HCT116 (cell line): ENCODE results near the gene ZNF558. TPM values are rescaled to one million over a fixed set of nuclear protein-coding genes. Genes with fewer than 3 reads are reported as not detected.

Experiments used
- ATAC-seq: fragments of 200-7000 bp; cut with Tn5 transposase; 2 replicates; pipeline ENCODE4 v1.9.1; 2020; ENCODE audit warnings: mild to moderate bottlenecking, moderate library complexity
- BruUV-seq: library from RNA; stranded (reverse); fragments of 400-500 nt; replicated peaks from 2 replicates; lab custom pipeline; 2021; lab: Mats Ljungman, UMichigan
- CTCF ChIA-PET: fragments of 300-600 bp; sonication (Branson Sonifier 250); formaldehyde crosslinking; loops from one replicate; lab custom pipeline; 2021; ENCODE audit warnings: antibody characterized with exemption; lab: Charles Lee
- POLR2A ChIA-PET: fragments of 300-600, 350-600 bp; sonication (Branson Sonifier 250); formaldehyde crosslinking; loops from one replicate; lab custom pipeline; 2021; ENCODE audit warnings: antibody characterized with exemption; lab: Charles Lee
- RAD21 ChIA-PET, 2 experiments: fragments of 300-600 bp; sonication (Branson Sonifier 250); formaldehyde crosslinking; loops; one replicate each; lab custom pipeline; 2023; ENCODE audit warnings: low total read pairs in 2 of 2; ENCODE audit not compliant: uncharacterized antibody in 2 of 2, unreplicated experiment in 2 of 2, low non-redundant PET in 1 of 2; lab: Charles Lee
- DNase-seq: peaks from one replicate; pipeline ENCODE4 v3.0.0-alpha.2; 2010; ENCODE audit warnings: low read depth, low spot score
- H2AFZ ChIP-seq: fragments of 200-600 bp; shearing (Covaris generic), sonication (generic); 2 replicates; pipeline ENCODE4 v1.6.1; 2017; ENCODE audit warnings: low read depth, mixed run types, mixed read lengths, antibody characterized with exemption, low read length; ENCODE audit not compliant: poor library complexity, severe bottlenecking
- H3K27ac ChIP-seq: 2 replicates; pipeline ENCODE4 v1.5.1; 2012; ENCODE audit warnings: low read depth, low read length
- H3K27me3 ChIP-seq: fragments of 200-600 bp; sonication (generic); 2 replicates; pipeline ENCODE4 v1.6.1; 2016; ENCODE audit warnings: mixed run types, low read length, mixed read lengths; ENCODE audit not compliant: insufficient read depth
- H3K36me3 ChIP-seq, 2 experiments: fragments of 200-500 bp in 1 of 2; fragments of 200-600 bp in 1 of 2; sonication (Bioruptor generic) in 1 of 2; sonication (generic) in 1 of 2; 2 replicates each; pipeline versions ENCODE4 v1.5.1 to v1.6.1; 2014 to 2016; ENCODE audit warnings: low read length in 2 of 2, inconsistent platforms in 1 of 2, mixed read lengths in 1 of 2, mixed run types in 1 of 2; ENCODE audit not compliant: insufficient read depth in 2 of 2, control insufficient read depth in 1 of 2
- H3K4me1 ChIP-seq, 2 experiments: fragments of 200-600 bp in 1 of 2; sonication (generic) in 1 of 2; 2 replicates each; pipeline versions ENCODE4 v1.5.1 to v1.6.1; 2012 to 2017; ENCODE audit warnings: low read length in 2 of 2, inconsistent platforms in 1 of 2, mild to moderate bottlenecking in 1 of 2, mixed read lengths in 1 of 2, mixed run types in 1 of 2, moderate library complexity in 1 of 2; ENCODE audit not compliant: insufficient read depth in 2 of 2, control insufficient read depth in 1 of 2
- H3K4me2 ChIP-seq: fragments of 200-600 bp; sonication (generic); 2 replicates; pipeline ENCODE4 v1.6.1; 2017; ENCODE audit warnings: mixed run types, low read length, mixed read lengths
- H3K4me3 ChIP-seq, 2 experiments: fragments of 200-600 bp in 1 of 2; sonication (generic) in 1 of 2; replicated peaks in 1 of 2; 2 replicates each; pipeline ENCODE4 v1.5.1; 2011 to 2016; ENCODE audit warnings: low read length in 2 of 2, control low read depth in 1 of 2, low read depth in 1 of 2, mild to moderate bottlenecking in 1 of 2, mixed read lengths in 1 of 2, mixed run types in 1 of 2
- H3K79me2 ChIP-seq: fragments of 200-600 bp; sonication (generic); 2 replicates; pipeline ENCODE4 v1.6.1; 2017; ENCODE audit warnings: mild to moderate bottlenecking, mixed run types, low read length, moderate library complexity, mixed read lengths; ENCODE audit not compliant: insufficient read depth
- H3K9ac ChIP-seq: fragments of 200-600 bp; sonication (generic); 2 replicates; pipeline ENCODE4 v1.6.1; 2016; ENCODE audit warnings: low read length, mixed read lengths
- H3K9me2 ChIP-seq: fragments of 200-600 bp; sonication (generic), shearing (Covaris generic); 2 replicates; pipeline ENCODE4 v1.6.1; 2017; ENCODE audit warnings: mixed run types, mild to moderate bottlenecking, moderate library complexity; ENCODE audit not compliant: insufficient read depth
- H3K9me3 ChIP-seq, 2 experiments: fragments of 200-500 bp in 1 of 2; fragments of 200-600 bp in 1 of 2; sonication (Bioruptor generic) in 1 of 2; sonication (generic) in 1 of 2; 2 replicates each; pipeline ENCODE4 v1.6.1; 2014 to 2017; ENCODE audit warnings: low read length in 2 of 2, mixed read lengths in 2 of 2, inconsistent platforms in 1 of 2, low read depth in 1 of 2, mild to moderate bottlenecking in 1 of 2, mixed run types in 1 of 2, moderate library complexity in 1 of 2; ENCODE audit not compliant: control insufficient read depth in 1 of 2, insufficient read depth in 1 of 2
- H4K20me1 ChIP-seq: fragments of 200-600 bp; sonication (generic), shearing (Covaris generic); 2 replicates; pipeline ENCODE4 v1.6.1; 2017; ENCODE audit warnings: mixed run types, mild to moderate bottlenecking, moderate library complexity; ENCODE audit not compliant: insufficient read depth
- CEBPB ChIP-seq: IDR thresholded peaks from 2 replicates; pipeline ENCODE4 v1.6.1; 2012; ENCODE audit warnings: low read depth
- EGR1 ChIP-seq: IDR thresholded peaks from 2 replicates; pipeline ENCODE4 v1.6.1; 2012; ENCODE audit warnings: low read depth
- ELF1 ChIP-seq: IDR thresholded peaks from 2 replicates; pipeline ENCODE4 v1.6.1; 2012; ENCODE audit warnings: low read depth, borderline replicate concordance
- FOSL1 ChIP-seq: IDR thresholded peaks from 2 replicates; pipeline ENCODE4 v1.6.1; 2012; ENCODE audit warnings: low read depth
- POLR2A ChIP-seq: IDR thresholded peaks from 2 replicates; pipeline ENCODE4 v1.7.0; 2011; ENCODE audit warnings: borderline replicate concordance; ENCODE audit not compliant: insufficient read depth, insufficient read length; ENCODE audit errors: extremely low read depth
- POLR2AphosphoS5 ChIP-seq: IDR thresholded peaks from 2 replicates; pipeline ENCODE4 v1.6.1; 2011; ENCODE audit warnings: mild to moderate bottlenecking, low read depth, low read length, moderate library complexity
- RAD21 ChIP-seq: IDR thresholded peaks from 2 replicates; pipeline ENCODE4 v1.6.1; 2012; ENCODE audit warnings: low read depth, mild to moderate bottlenecking
- SRF ChIP-seq: IDR thresholded peaks from 2 replicates; pipeline ENCODE4 v1.6.1; 2012; ENCODE audit warnings: low read depth
- TCF7L2 ChIP-seq: IDR thresholded peaks from 2 replicates; pipeline ENCODE4 v1.7.0; 2011; ENCODE audit warnings: borderline replicate concordance, inconsistent platforms; ENCODE audit not compliant: insufficient read depth, insufficient read length; ENCODE audit errors: extremely low read depth
- ZFX ChIP-seq: fragments of 450-650 bp; IDR thresholded peaks from 2 replicates; pipeline ENCODE4 v1.6.1; 2017
- ZNF274 ChIP-seq: fragments of 200-500 bp; sonication (Bioruptor generic); IDR thresholded peaks from 2 replicates; pipeline ENCODE4 v1.6.1; 2014; ENCODE audit warnings: mild to moderate bottlenecking, low read depth, low read length, inconsistent platforms
- intact Hi-C: fragments of 100-400 bp; cut with micrococcal nuclease; formaldehyde crosslinking; loops from 2 replicates; pipeline ENCODE4 v1.10.0; 2022
- total RNA-seq: library from RNA; stranded (reverse); gene quantifications from one replicate; pipeline ENCODE4 v1.2.1, GENCODE V29; 2021; ENCODE audit not compliant: unreplicated experiment
- TF ChIP-seq, protein P1 (sequence below): IDR thresholded peaks from 2 replicates; pipeline ENCODE4 v1.6.1; 2012; ENCODE audit warnings: low read depth
- TF ChIP-seq, protein P2 (sequence below): IDR thresholded peaks from 2 replicates; pipeline ENCODE4 v1.6.1; 2011; ENCODE audit warnings: mild to moderate bottlenecking, low read length, moderate library complexity; ENCODE audit not compliant: insufficient replicate concordance; ENCODE audit errors: extremely low read depth
- TF ChIP-seq, protein P3 (sequence below), 3 experiments: fragments of 200-600 bp in 1 of 3; sonication (generic) in 1 of 3; IDR thresholded peaks in 2 of 3; conservative IDR thresholded peaks in 1 of 3; 2 replicates each; pipeline ENCODE4 v1.5.1; 2012 to 2017; ENCODE audit warnings: low read depth in 2 of 3, low read length in 2 of 3, antibody characterized with exemption in 1 of 3, borderline replicate concordance in 1 of 3, control low read depth in 1 of 3, mild to moderate bottlenecking in 1 of 3, mixed read lengths in 1 of 3, mixed run types in 1 of 3, moderate library complexity in 1 of 3; ENCODE audit not compliant: insufficient read depth in 1 of 3

The ZNF558 gene
- total RNA-seq, 1 experiment from 2014 or later = 34.2 TPM

DNA sequence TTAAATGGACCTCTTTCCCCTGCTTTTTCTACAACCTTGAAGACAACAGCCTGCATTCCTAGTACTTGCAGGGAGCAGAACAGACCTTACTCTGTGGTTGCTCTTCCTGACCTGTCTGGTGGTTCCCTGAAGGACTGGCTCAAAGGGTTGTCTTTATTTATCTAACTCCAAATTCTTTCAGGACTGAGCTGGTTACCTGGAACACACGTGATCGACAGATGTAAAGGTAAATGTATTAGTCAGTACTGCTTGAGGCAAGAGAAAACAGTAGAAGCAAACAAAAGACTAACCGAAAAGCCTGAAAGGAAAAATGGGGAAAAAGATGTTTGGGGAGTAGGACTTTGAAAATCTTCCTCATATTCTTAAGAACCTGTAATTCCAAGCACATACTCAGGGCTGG lies 17.9 kb downstream of the ZNF558 start:
- H2AFZ ChIP-seq = no peak overlapping the region
- ChIA-PET POLR2A (no interaction called here), CTCF (no interaction called here), RAD21 (no interaction called here)
- H3K36me3 ChIP-seq = peaks cover 25 to 75% of the 10 kb centered on the region in 2 experiments
- BruUV-seq = no TSS peak
- no peak overlapping the region for H3K9ac ChIP-seq
- no peak overlapping the region for H3K4me2 ChIP-seq
- no peaks in the 10 kb centered on the region for H3K4me1 ChIP-seq
- H3K4me3 ChIP-seq = no peak overlapping the region
- ATAC-seq (no peak), DNase-seq (no peak)
- no peaks in the 10 kb centered on the region for H3K9me2 ChIP-seq
- H3K27me3 ChIP-seq = no peaks in the 10 kb centered on the region
- no peak overlapping the region for H3K27ac ChIP-seq
- H3K9me3 ChIP-seq = peaks cover 47 to 73% of the 10 kb centered on the region in 2 experiments; a peak in 3 of 4 replicates
- TF ChIP-seq ZNF274 = no peak
- no peak for TF ChIP-seq ZFX
- TF ChIP-seq TCF7L2 = no peak
- TF ChIP-seq EGR1 = no peak
- TF ChIP-seq, protein P1, sequence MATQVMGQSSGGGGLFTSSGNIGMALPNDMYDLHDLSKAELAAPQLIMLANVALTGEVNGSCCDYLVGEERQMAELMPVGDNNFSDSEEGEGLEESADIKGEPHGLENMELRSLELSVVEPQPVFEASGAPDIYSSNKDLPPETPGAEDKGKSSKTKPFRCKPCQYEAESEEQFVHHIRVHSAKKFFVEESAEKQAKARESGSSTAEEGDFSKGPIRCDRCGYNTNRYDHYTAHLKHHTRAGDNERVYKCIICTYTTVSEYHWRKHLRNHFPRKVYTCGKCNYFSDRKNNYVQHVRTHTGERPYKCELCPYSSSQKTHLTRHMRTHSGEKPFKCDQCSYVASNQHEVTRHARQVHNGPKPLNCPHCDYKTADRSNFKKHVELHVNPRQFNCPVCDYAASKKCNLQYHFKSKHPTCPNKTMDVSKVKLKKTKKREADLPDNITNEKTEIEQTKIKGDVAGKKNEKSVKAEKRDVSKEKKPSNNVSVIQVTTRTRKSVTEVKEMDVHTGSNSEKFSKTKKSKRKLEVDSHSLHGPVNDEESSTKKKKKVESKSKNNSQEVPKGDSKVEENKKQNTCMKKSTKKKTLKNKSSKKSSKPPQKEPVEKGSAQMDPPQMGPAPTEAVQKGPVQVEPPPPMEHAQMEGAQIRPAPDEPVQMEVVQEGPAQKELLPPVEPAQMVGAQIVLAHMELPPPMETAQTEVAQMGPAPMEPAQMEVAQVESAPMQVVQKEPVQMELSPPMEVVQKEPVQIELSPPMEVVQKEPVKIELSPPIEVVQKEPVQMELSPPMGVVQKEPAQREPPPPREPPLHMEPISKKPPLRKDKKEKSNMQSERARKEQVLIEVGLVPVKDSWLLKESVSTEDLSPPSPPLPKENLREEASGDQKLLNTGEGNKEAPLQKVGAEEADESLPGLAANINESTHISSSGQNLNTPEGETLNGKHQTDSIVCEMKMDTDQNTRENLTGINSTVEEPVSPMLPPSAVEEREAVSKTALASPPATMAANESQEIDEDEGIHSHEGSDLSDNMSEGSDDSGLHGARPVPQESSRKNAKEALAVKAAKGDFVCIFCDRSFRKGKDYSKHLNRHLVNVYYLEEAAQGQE = no peak
- TF ChIP-seq ELF1 = no peak
- TF ChIP-seq POLR2AphosphoS5 = no peak
- TF ChIP-seq SRF = no peak
- TF ChIP-seq, protein P2, sequence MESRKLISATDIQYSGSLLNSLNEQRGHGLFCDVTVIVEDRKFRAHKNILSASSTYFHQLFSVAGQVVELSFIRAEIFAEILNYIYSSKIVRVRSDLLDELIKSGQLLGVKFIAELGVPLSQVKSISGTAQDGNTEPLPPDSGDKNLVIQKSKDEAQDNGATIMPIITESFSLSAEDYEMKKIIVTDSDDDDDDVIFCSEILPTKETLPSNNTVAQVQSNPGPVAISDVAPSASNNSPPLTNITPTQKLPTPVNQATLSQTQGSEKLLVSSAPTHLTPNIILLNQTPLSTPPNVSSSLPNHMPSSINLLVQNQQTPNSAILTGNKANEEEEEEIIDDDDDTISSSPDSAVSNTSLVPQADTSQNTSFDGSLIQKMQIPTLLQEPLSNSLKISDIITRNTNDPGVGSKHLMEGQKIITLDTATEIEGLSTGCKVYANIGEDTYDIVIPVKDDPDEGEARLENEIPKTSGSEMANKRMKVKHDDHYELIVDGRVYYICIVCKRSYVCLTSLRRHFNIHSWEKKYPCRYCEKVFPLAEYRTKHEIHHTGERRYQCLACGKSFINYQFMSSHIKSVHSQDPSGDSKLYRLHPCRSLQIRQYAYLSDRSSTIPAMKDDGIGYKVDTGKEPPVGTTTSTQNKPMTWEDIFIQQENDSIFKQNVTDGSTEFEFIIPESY = no peak
- TF ChIP-seq, protein P3, sequence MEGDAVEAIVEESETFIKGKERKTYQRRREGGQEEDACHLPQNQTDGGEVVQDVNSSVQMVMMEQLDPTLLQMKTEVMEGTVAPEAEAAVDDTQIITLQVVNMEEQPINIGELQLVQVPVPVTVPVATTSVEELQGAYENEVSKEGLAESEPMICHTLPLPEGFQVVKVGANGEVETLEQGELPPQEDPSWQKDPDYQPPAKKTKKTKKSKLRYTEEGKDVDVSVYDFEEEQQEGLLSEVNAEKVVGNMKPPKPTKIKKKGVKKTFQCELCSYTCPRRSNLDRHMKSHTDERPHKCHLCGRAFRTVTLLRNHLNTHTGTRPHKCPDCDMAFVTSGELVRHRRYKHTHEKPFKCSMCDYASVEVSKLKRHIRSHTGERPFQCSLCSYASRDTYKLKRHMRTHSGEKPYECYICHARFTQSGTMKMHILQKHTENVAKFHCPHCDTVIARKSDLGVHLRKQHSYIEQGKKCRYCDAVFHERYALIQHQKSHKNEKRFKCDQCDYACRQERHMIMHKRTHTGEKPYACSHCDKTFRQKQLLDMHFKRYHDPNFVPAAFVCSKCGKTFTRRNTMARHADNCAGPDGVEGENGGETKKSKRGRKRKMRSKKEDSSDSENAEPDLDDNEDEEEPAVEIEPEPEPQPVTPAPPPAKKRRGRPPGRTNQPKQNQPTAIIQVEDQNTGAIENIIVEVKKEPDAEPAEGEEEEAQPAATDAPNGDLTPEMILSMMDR (IDR thresholded peaks at IDR 0.05 in 2 of 3, conservative IDR thresholded peaks at IDR 0.05 in 1 of 3; ENCODE audit: borderline replicate concordance in 1 of 3, insufficient read depth in 1 of 3, low read depth in 2 of 3, low read length in 2 of 3) = no peak
- no peak for TF ChIP-seq RAD21
- TF ChIP-seq FOSL1 = no peak
- no peak for TF ChIP-seq CEBPB
- TF ChIP-seq POLR2A = no peak
- intact Hi-C loops = no loop called here
- H4K20me1 ChIP-seq = no peaks in the 10 kb centered on the region
- H3K79me2 ChIP-seq = no peaks in the 10 kb centered on the region
